HG02678 (cell line): Measurements from ENCODE around the gene RACGAP1.

Experiments
- ATAC-seq: cut with Tn5 transposase; IDR thresholded peaks from one replicate; pipeline ENCODE4 v1.9.1; 2021; ENCODE audit warnings: mild to moderate bottlenecking, moderate library complexity; ENCODE audit not compliant: unreplicated experiment

Gene RACGAP1

DNA sequence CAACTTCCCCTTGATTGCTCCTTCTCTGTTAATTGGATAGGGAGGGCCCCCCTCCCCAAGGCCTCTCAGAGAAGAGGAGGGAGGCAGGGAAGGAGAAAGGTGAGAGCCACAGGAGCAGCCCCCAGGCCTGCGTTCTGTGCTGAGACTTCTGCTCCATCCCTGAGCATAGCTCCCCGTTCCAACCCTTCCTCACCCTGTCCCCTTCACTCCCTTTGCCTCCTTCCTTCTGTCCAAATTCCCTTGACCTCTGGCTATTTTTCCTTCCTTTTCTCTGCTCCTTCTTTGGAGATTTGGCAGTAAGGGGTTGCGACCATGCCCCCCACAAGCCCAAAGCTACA is 31.3 kb upstream of the RACGAP1 start:
- ATAC-seq = no peak

GRCh38 chr12:50055831-50056638 is 30.7 kb upstream of the RACGAP1 start:
- ATAC-seq = no peak

GRCh38 chr12:50053583-50053982 is 28.3 kb upstream of the RACGAP1 start:
- ATAC-seq = no peak

- ATAC-seq = no peak
Measured at GRCh38 chr12:50052964-50053363, 27.7 kb upstream of the RACGAP1 start.

DNA sequence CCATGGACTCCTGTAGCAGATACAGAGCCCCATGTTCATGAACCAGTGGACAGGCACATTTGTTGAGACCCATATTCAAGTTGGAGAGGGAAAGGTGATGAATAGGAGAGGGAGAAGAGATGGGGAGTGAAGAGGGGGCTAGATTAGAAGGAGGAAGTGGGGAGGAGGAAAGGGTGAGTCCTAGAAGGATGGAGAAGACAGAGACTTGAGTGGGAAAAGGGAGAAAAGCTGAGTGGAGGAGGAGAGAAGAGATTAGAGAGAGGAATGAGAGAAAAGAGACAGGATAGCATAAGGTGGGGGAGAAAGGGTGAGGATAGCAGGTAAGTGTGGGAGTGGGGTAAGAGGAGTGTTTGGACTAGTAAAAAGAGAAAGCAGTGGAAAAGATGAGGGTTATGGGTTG is 27.2 kb upstream of the RACGAP1 start:
- ATAC-seq = no peak

DNA sequence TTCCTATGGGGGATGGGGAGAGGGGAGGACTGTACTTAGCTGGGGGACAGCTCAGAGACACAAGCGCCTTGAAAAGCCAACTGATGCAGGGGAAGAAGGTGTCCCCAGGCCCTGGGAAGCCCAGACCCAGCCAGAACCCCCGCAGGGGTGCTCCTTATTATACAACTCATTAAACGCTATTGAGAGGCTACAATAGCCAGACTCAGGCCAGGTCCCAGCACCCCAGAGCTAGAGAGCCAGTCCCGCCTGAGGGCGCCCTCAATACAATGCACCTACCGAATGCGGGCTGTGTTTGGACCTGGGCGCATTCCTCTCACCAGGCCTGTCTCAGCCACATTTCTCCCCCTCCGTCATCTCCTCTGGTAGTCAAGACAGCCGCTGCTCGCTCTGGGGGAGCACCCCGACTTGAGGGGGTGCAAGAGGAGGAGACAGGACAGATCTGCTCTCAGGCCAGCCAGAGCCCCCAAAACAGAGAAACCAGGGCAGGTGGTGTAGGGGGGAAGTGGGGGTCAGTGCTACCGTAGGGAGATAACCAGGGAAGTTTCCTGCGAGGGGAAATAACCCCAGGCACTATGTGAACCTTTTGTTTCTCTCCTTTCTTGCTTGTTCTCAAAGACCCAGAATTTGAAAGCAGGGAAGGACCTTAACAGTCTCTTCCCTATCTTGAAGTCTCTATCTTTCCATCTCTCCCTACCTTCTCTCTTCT is 26.0 kb upstream of the RACGAP1 start:
- no peak for ATAC-seq

- ATAC-seq = no peak
Measured at GRCh38 chr12:50050410-50051098, 25.3 kb upstream of the RACGAP1 start.

DNA sequence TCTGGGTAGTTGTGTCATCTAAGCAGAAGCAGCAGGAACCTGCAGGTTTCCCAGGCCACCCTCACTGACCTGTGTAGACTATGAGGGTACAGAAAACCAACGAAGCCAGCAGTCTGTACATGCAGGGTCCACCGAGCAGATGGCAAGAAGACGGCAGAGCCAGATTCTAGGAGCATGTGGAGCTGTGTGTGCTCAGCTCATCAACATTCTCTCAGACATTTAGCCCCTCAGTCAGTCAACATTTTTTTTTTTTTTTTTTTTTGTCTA is 24.8 kb upstream of the RACGAP1 start:
- ATAC-seq = no peak

DNA sequence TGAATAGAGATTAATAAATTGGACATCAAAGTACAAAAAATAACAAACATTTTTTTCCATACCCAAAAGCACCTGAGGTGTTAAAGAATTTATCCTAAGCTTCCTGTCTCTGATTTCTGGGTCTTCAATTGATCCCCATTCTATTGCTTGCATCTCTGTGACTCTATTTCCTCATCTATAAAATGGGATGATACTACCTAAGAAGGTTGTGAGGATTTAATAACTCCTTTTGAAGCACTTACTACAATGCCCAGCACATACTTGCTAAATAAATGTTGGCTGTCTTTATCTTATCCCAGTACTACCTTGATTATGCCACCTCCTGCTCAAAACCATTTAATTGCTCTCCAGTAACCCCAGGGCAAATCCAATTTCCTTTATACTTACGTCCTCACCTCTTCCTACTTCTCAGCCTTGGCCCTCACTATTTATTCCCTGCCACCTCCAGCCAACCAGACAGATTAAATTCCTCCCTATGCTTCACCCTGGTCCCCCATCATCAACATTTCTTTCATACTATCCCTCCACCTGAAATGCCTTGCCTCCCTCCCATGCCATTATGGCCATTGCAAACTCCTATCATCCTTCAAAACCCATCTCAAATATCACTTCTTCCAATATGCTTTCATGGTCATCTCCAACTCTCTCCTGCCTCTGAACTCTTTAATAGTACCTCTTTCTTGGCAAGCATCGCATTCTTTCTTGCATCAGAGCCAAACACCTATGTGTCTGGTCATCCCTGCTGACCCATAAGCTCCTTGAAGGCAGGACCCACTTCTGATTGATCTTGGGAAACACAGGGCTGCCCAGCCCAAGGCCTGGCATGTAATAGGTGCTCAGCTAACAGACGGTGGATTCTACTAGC is 24.2 kb upstream of the RACGAP1 start:
- no peak for ATAC-seq

DNA sequence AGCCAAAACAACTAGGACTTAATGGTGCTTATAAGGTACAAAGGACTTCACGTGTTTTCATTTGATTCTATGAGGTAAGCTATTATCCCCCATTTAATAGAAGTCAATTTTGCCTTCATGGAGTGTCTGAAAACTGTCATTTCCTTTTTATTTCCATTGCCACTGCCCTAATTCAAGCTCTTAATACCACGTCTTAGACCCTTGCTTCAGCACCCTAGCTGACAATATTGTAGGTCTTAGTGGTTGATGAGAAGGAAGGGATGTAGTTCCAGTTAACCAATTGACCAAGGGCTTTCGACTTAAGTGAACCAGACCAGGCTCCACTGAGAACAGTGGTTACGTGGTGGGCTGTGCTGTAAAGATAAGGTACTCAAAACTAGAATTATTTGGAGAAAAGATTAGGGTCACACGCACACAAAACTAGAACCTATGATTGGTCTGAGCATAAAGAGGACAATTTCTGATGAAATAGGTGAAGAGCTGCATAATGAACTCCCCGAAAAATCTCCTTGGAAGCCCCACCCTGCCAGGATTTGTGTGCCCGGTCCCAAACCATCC is 22.5 kb upstream of the RACGAP1 start:
- ATAC-seq = no peak

- no peak for ATAC-seq
Measured at GRCh38 chr12:50043854-50044253, 18.6 kb upstream of the RACGAP1 start.

DNA sequence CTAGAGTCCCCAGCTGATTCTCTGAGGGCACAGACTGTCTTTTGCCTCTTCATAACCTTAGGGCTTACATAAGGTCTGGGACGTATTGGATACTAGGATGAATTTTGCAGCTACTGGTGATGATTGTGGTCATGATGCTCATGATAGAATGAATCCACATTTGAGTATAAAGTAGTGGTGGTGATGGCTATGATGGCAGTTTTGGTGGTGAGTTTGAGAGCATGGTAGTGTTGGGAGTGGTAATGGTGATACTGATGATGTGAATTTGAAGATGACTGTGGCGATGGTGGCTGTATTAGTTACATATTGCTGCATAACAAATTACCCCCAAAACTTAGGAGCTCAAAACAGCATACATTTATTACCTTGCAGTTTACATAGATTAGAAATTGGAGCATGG is 18.0 kb upstream of the RACGAP1 start:
- no peak for ATAC-seq

- ATAC-seq = no peak
Measured at GRCh38 chr12:50042693-50043092, 17.4 kb upstream of the RACGAP1 start.

DNA sequence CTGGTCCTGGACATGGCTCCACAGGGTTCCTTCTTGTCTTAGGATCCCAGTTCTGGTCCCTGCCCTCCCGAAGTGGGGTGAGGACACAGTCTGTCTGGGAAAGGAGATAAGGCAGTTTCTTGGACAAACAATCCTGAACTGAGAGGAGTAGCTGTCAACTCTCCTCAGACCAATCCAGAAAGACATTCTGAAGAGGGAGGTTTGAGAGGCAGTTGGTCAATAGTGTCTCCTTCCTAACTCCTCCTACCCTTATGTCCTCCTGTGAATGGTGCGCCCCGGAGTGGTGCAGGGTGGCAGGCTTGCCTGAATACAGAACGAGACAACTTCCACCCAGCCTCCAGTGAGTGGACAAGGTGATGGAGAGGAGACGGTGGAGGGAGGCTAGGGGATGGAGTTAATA is 16.7 kb upstream of the RACGAP1 start:
- no peak for ATAC-seq

DNA sequence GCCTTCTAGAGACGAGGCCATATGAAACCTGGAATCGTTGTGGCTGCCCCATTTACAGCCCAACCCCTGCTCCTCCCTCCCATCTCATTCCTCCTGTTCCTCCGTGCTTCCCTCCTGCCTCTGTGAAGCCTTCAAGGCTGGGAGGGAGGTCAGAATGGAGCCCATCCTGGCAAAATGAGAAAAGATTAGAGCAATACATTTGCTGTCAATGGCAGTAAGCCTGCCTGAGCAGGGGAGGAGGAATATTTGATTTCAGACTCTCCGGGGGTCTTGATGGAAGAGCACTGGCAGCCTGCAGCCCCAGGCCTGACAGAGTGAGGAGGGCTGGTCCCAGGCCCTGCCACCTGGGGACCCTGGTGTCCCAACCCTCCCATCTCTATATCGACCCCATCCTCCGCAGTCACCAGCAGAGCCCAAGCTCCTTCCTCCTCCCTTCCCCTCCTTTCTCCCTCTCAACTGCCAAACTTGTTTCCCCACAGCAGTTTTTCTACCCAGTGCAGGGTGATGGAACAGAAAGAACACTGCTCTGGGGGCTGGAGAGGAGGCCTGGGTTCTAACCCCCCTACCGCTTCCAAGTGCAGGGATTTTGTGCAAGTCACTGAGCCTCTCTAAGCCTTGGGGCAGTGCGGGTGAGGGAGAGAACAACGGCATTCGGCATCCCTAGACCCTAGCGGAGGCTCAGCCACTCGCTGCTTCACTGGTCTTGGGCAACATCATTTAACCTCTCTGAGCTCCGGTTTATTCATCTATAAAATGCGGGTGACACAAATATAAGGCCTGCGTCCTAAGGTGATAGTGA is 16.0 kb upstream of the RACGAP1 start:
- ATAC-seq = no peak

- no peak for ATAC-seq
Measured at GRCh38 chr12:50040657-50041056, 15.4 kb upstream of the RACGAP1 start.

DNA sequence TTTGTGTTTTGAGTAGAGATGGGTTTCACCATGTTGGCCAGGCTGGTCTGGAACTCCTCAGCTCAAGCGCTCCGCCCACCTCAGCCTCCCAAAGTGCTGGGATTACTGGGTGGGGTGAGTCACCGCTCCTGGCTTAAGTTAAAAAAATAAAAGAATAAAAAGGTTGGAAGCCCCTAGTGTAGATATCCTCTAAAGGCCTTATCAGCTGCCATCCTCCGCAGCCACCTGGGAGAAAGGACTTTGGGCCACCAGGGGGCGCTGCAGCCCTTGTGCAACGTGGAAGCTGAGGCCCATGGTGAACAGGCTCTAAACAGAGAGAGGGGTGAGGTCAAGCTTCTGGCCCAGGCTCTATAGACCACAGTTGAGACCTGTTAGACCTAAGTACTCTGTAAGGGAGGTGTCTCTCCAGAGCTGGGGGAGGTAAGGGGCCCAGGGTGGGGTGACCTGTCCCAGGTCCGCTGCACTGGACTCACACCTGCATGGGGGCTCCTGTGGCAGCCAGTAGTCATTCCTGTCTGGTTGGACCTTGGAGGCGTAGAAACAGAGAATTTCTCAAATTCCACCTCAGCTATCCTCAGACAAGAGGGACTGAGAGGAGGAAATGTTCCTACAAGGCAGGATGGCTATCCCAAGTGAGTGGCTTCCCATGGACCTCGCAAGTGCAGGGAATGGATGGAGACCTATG is 14.0 kb upstream of the RACGAP1 start:
- no peak for ATAC-seq

DNA sequence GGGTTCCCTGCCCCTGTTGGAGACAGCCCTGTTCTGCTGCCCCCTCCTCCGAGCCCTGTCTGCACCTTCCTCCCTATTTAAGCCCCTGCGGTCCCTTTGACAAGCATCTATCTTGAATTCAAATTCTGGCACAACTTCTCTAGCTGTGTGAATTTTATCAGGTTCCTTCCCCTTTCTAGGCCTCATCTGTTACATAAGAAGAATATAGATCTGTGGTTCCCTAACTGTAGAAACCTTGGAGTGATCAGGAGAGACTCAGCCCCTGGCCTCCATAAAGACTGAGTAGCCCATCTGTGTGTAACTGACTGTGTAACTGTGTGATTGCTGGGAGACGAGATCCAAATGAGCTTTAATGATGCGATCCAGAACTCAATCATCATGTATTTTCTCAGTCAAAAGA is 13.0 kb upstream of the RACGAP1 start:
- no peak for ATAC-seq

DNA sequence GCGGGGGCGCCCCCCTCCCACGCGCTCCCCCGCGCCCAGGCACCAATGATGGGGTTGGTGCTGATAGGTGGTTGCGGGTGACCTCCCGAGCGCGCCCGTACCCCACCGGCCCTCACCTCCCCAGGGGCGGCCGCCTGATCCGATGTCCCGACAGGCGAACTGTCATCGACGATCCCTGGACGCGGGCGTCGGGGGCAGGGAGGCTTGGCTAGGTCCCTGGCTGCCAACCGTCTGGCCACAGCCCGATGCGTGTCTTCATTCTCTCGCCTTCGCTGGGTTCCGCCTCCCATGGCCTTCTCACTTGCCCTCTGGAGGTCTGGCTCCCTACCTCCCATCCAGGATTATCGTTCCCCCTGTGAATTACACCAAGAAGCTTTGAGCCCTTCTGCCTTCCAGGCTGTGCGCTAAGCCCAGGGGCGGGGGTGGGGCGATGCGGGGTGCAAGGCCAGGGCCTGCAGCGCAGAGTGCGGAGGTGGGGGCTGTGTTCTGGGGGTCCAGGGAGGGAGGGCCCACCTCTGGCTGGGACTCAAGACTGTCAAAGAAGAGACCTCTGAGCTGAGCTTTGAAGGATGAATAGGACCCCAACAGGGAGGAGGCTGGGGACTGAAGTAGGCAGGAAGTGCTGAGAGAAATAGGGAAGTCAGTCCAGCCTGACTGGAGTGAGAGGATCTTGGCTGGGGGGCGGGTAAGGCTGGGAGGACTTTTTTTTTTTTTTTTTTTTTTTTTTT is 7.7 kb upstream of the RACGAP1 start:
- ATAC-seq = no peak
